ENCODE measurements around the gene GAK.

- TF ChIP-seq POLR2A (IDR thresholded peaks at IDR 0.05; ENCODE audit: extremely low read depth, insufficient read length) (no peak), CTCF (IDR thresholded peaks at IDR 0.05; ENCODE audit: low read depth, low read length) (no peak), MAX (IDR thresholded peaks at IDR 0.05; ENCODE audit: low read depth, low read length) (no peak), MYC (IDR thresholded peaks at IDR 0.05; ENCODE audit: low read depth, low read length) (no peak)
Measured at GRCh38 chr4:832108-832507, 100.0 kb downstream of the GAK start.

Measured in NB4 (cell line).